ENCODE data around the gene HPCAL4. TPM values are rescaled to one million over a fixed set of nuclear protein-coding genes. Genes with fewer than 3 reads are reported as not detected.

The HPCAL4 gene
- total RNA-seq, 1 donor from 2014 or later: 0.60 TPM

- Mint-ChIP-seq H3K9me3 (no peaks in the 10 kb centered on the region), H3K27me3 (ENCODE audit: low read depth) (peaks cover 92% of the 10 kb centered on the region)
These were observed 2.8 kb upstream of the HPCAL4 start for GRCh38 chr1:39694026-39694425.

GRCh38 chr1:39692152-39693074, 1.2 kb upstream of the HPCAL4 start:
- DNase-seq (ENCODE audit: low spot score in 2 of 2, unreplicated experiment in 2 of 2): peak in 1 of 2 experiments; percentile 51
- Mint-ChIP-seq H3K27ac (no peak overlapping the region), H3K27me3 (ENCODE audit: low read depth) (peaks cover 93% of the 10 kb centered on the region), H3K4me1 (peaks cover 21% of the 10 kb centered on the region), H3K4me3 (peak overlapping the region; percentile 53), H3K9me3 (no peaks in the 10 kb centered on the region), H3K36me3 (no peaks in the 10 kb centered on the region)
- no peak for TF ChIP-seq CTCF (IDR thresholded peaks at IDR 0.05; ENCODE audit: unreplicated experiment)

More at GRCh38 chr1:39694026-39694425, 2.8 kb upstream of the HPCAL4 start:
- no peak for TF ChIP-seq CTCF (IDR thresholded peaks at IDR 0.05; ENCODE audit: unreplicated experiment)
- Mint-ChIP-seq H3K36me3 (no peaks in the 10 kb centered on the region), H3K4me1 (peaks cover 21% of the 10 kb centered on the region), H3K4me3 (no peak overlapping the region), H3K27ac (no peak overlapping the region)
- DNase-seq (ENCODE audit: low spot score in 2 of 2, unreplicated experiment in 2 of 2): no peak

- no peak for TF ChIP-seq CTCF (IDR thresholded peaks at IDR 0.05; ENCODE audit: unreplicated experiment)
These were observed 345 bp downstream of the HPCAL4 start for GRCh38 chr1:39690794-39691382.

GRCh38 chr1:39690225-39690624, 1.0 kb downstream of the HPCAL4 start:
- DNase-seq (ENCODE audit: low spot score in 2 of 2, unreplicated experiment in 2 of 2): no peak
- Mint-ChIP-seq H3K36me3 (no peaks in the 10 kb centered on the region), H3K27me3 (ENCODE audit: low read depth) (peaks cover 95% of the 10 kb centered on the region), H3K9me3 (no peaks in the 10 kb centered on the region), H3K4me1 (peaks cover 16% of the 10 kb centered on the region), H3K4me3 (peak overlapping the region; percentile 22), H3K27ac (no peak overlapping the region)
- no peak for TF ChIP-seq CTCF (IDR thresholded peaks at IDR 0.05; ENCODE audit: unreplicated experiment)

More at GRCh38 chr1:39690794-39691382, 345 bp downstream of the HPCAL4 start:
- DNase-seq (ENCODE audit: low spot score in 2 of 2, unreplicated experiment in 2 of 2): no peak
- H3K4me1 Mint-ChIP-seq: peaks cover 17% of the 10 kb centered on the region
- H3K27ac Mint-ChIP-seq: no peak overlapping the region
- peak overlapping the region; percentile 34 for H3K4me3 Mint-ChIP-seq
- no peaks in the 10 kb centered on the region for H3K9me3 Mint-ChIP-seq
- peaks cover 95% of the 10 kb centered on the region for H3K27me3 Mint-ChIP-seq (ENCODE audit: low read depth)
- H3K36me3 Mint-ChIP-seq: no peaks in the 10 kb centered on the region

GRCh38 chr1:39689635-39690034, 1.6 kb downstream of the HPCAL4 start:
- Mint-ChIP-seq H3K4me1 (peaks cover 14% of the 10 kb centered on the region), H3K36me3 (no peaks in the 10 kb centered on the region), H3K27ac (no peak overlapping the region), H3K27me3 (ENCODE audit: low read depth) (peaks cover 95% of the 10 kb centered on the region), H3K4me3 (no peak overlapping the region), H3K9me3 (no peaks in the 10 kb centered on the region)
- TF ChIP-seq CTCF (IDR thresholded peaks at IDR 0.05; ENCODE audit: unreplicated experiment): no peak
- no peak for DNase-seq (ENCODE audit: low spot score in 2 of 2, unreplicated experiment in 2 of 2)

Data from mesothelial cell of epicardium (in vitro differentiated cells).